ENCODE measurements around the gene PRKAG2.

DNA sequence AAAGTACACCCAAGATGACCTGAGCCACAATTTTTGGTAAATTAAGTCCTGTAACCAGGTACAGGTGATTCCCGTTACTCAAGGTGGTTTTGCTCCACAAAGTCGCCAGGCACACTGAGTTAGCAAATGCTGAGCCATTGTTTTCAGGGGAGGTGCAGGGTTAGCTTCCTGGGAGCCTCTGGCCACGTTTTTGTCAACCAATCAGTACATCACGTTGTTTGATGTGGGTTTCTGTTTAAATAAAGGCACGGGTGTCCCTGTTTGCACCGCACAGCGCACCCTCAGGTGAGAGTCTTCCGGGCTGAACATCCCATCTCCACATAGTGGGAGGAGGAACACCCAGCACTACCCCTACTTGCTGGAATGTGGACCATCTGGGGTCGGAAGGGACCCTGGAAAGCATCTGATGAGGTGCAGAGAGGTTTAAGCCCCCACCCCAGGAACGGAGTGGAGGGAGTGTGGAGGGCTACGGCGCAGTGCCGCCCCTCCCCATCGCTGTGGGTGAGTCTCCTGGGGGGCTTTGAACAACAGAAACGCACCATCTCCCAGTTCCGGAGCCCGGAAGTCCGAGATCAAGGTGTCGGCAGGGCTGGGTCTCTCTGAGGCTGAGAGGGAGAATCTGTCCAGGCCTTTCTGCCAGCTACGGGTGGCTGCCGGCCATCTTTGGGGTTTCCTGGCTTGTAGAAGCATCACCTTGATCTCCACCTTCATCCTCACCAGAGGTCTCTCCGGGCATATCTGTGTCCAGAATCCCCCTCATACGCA is 42.5 kb downstream of the PRKAG2 start:
- TF ChIP-seq, protein P1, sequence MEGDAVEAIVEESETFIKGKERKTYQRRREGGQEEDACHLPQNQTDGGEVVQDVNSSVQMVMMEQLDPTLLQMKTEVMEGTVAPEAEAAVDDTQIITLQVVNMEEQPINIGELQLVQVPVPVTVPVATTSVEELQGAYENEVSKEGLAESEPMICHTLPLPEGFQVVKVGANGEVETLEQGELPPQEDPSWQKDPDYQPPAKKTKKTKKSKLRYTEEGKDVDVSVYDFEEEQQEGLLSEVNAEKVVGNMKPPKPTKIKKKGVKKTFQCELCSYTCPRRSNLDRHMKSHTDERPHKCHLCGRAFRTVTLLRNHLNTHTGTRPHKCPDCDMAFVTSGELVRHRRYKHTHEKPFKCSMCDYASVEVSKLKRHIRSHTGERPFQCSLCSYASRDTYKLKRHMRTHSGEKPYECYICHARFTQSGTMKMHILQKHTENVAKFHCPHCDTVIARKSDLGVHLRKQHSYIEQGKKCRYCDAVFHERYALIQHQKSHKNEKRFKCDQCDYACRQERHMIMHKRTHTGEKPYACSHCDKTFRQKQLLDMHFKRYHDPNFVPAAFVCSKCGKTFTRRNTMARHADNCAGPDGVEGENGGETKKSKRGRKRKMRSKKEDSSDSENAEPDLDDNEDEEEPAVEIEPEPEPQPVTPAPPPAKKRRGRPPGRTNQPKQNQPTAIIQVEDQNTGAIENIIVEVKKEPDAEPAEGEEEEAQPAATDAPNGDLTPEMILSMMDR (IDR thresholded peaks at IDR 0.05 in 8 of 11, conservative IDR thresholded peaks at IDR 0.05 in 3 of 11) = no peak
- no peak for TF ChIP-seq POLR2A (IDR thresholded peaks at IDR 0.05)
- TF ChIP-seq POLR2AphosphoS5 (IDR thresholded peaks at IDR 0.05) = no peak
